Activated CD8-positive, alpha-beta memory T cell treated with anti-CD3 and anti-CD28 coated beads, Interleukin-2, amount 50 U/mL, for 48 hours (primary cell): ENCODE measurements around the gene GCH1.
"Not testable (repeated sequence)": the region's sequence is repeated elsewhere in the genome, so short reads cannot be mapped to it uniquely, and the experiment has no call there.

Experiments
- DNase-seq: peaks from one replicate; pipeline ENCODE4 v3.0.0-alpha.2; 2020

GCH1 gene

GRCh38 chr14:54906075-54906474 is 3.4 kb upstream of the GCH1 start:
- no peak for DNase-seq

- peak; percentile 88 for DNase-seq
These were observed 494 bp downstream of the GCH1 start for GRCh38 chr14:54902143-54902520.

GRCh38 chr14:54901380-54902142 is 1.1 kb downstream of the GCH1 start:
- peak; percentile 59 for DNase-seq

GRCh38 chr14:54899573-54899972 is 3.1 kb downstream of the GCH1 start:
- DNase-seq: no peak

- not testable (repeated sequence) for DNase-seq
These were observed 4.6 kb downstream of the GCH1 start for GRCh38 chr14:54897809-54898555.

- DNase-seq: no peak
These were observed 6.9 kb downstream of the GCH1 start for GRCh38 chr14:54895683-54896082.

GRCh38 chr14:54894995-54895394 is 7.6 kb downstream of the GCH1 start:
- DNase-seq: no peak

- DNase-seq: no peak
These were observed 9.4 kb downstream of the GCH1 start for GRCh38 chr14:54893151-54893760.

GRCh38 chr14:54891471-54892245 is 11.0 kb downstream of the GCH1 start:
- no peak for DNase-seq

GRCh38 chr14:54890788-54891187 is 11.8 kb downstream of the GCH1 start:
- DNase-seq: no peak

GRCh38 chr14:54889919-54890318 is 12.7 kb downstream of the GCH1 start:
- no peak for DNase-seq

GRCh38 chr14:54882521-54882920 is 20.1 kb downstream of the GCH1 start:
- no peak for DNase-seq

GRCh38 chr14:54881761-54882401 is 20.7 kb downstream of the GCH1 start:
- no peak for DNase-seq

- DNase-seq: no peak
These were observed 21.3 kb downstream of the GCH1 start for GRCh38 chr14:54881235-54881760.

GRCh38 chr14:54877703-54878021 is 25.0 kb downstream of the GCH1 start:
- DNase-seq: no peak

- no peak for DNase-seq
These were observed 25.5 kb downstream of the GCH1 start for GRCh38 chr14:54877015-54877702.

GRCh38 chr14:54875648-54876047 is 27.0 kb downstream of the GCH1 start:
- not testable (repeated sequence) for DNase-seq

- not testable (repeated sequence) for DNase-seq
These were observed 32.2 kb downstream of the GCH1 start for GRCh38 chr14:54870154-54871090.

- DNase-seq: no peak
These were observed 35.6 kb downstream of the GCH1 start for GRCh38 chr14:54867011-54867410.

- no peak for DNase-seq
These were observed 36.0 kb downstream of the GCH1 start for GRCh38 chr14:54866588-54866987.

GRCh38 chr14:54864526-54864925 is 38.1 kb downstream of the GCH1 start:
- DNase-seq: no peak
